Keratinocyte (primary cell): ENCODE results near the gene SIX5. TPM values are rescaled to one million over a fixed set of nuclear protein-coding genes. Genes with fewer than 3 reads are reported as not detected.

Source experiments
- DNase-seq: peaks from one replicate; pipeline ENCODE4 v3.0.0-alpha.2; 2011; ENCODE audit warnings: low read depth, missing footprints, low spot score
- FAIRE-seq: peaks from 2 replicates; lab custom pipeline; 2011; peaks lifted over from hg19 to GRCh38; lab: Jason Lieb, UNC
- H2AFZ ChIP-seq: 2 replicates; pipeline ENCODE4 v1.6.0; 2012; ENCODE audit warnings: low read length, control low read depth, inconsistent platforms; ENCODE audit not compliant: control insufficient read depth
- H3K27ac ChIP-seq: 2 replicates; pipeline ENCODE4 v1.5.1; 2011; ENCODE audit warnings: low read length; ENCODE audit not compliant: control insufficient read depth, insufficient read depth
- H3K27me3 ChIP-seq: 3 replicates; pipeline ENCODE4 v1.6.0; 2011; ENCODE audit warnings: low read length; ENCODE audit not compliant: control insufficient read depth, insufficient read depth; ENCODE audit errors: extremely low read depth
- H3K36me3 ChIP-seq, 2 experiments: 2 replicates in 1 of 2; 3 replicates in 1 of 2; pipeline ENCODE4 v1.5.1; 2011; ENCODE audit warnings: low read length in 2 of 2, mild to moderate bottlenecking in 1 of 2; ENCODE audit not compliant: control insufficient read depth in 2 of 2, insufficient read depth in 2 of 2; ENCODE audit errors: extremely low read depth in 1 of 2
- H3K4me1 ChIP-seq: 3 replicates; pipeline ENCODE4 v1.5.1; 2011; ENCODE audit warnings: low read length; ENCODE audit not compliant: control insufficient read depth, insufficient read depth; ENCODE audit errors: extremely low read depth
- H3K4me2 ChIP-seq: 3 replicates; pipeline ENCODE4 v1.6.0; 2011; ENCODE audit warnings: low read depth, low read length; ENCODE audit not compliant: control insufficient read depth, insufficient read depth; ENCODE audit errors: extremely low read depth
- H3K4me3 ChIP-seq, 3 experiments: fragments of 200-600 bp in 1 of 3; sonication (generic) in 1 of 3; 2 replicates in 2 of 3; 3 replicates in 1 of 3; pipeline ENCODE4 v1.5.1; 2011 to 2016; ENCODE audit warnings: low read length in 3 of 3, mild to moderate bottlenecking in 3 of 3, control low read depth in 2 of 3, inconsistent platforms in 1 of 3, low read depth in 1 of 3, mixed read lengths in 1 of 3, mixed run types in 1 of 3, moderate library complexity in 1 of 3; ENCODE audit not compliant: control insufficient read depth in 2 of 3, insufficient read depth in 2 of 3; ENCODE audit errors: extremely low read depth in 1 of 3
- H3K79me2 ChIP-seq: 2 replicates; pipeline ENCODE4 v1.6.0; 2012; ENCODE audit warnings: low read length; ENCODE audit not compliant: control insufficient read depth, insufficient read depth
- H3K9ac ChIP-seq: 3 replicates; pipeline ENCODE4 v1.6.0; 2011; ENCODE audit warnings: low read length; ENCODE audit not compliant: control insufficient read depth, insufficient read depth; ENCODE audit errors: extremely low read depth
- H3K9me1 ChIP-seq: 3 replicates; pipeline ENCODE4 v1.6.0; 2011; ENCODE audit warnings: low read length; ENCODE audit not compliant: control insufficient read depth, insufficient read depth; ENCODE audit errors: extremely low read depth
- H3K9me3 ChIP-seq: 2 replicates; pipeline ENCODE4 v1.5.1; 2012; ENCODE audit warnings: low read depth, low read length; ENCODE audit not compliant: control insufficient read depth
- H4K20me1 ChIP-seq: 3 replicates; pipeline ENCODE4 v1.6.0; 2011; ENCODE audit warnings: low read length; ENCODE audit not compliant: control insufficient read depth, insufficient read depth; ENCODE audit errors: extremely low read depth
- EZH2 ChIP-seq: IDR thresholded peaks from one replicate; pipeline ENCODE4 v1.6.1; 2012; ENCODE audit warnings: inconsistent platforms, mild to moderate bottlenecking, low read length, moderate library complexity
- dilution Hi-C: fragments of 300-500 bp; cut with MboI; formaldehyde crosslinking; loops from one replicate; pipeline ENCODE4 v1.7.0; 2020; ENCODE audit warnings: low sequenced_read_pairs; ENCODE audit not compliant: extremely low pct_ligation_motif_present
- polyA plus RNA-seq, 5 experiments: library from polyadenylated mRNA; depleted of rRNA in 3 of 5; stranded (reverse) in 3 of 5; stranded (forward) in 1 of 5; unstranded in 1 of 5; fragments of >200 nt; gene quantifications; 1 replicate in 1 of 5; 2 replicates in 3 of 5; 3 replicates in 1 of 5; pipeline versions ENCODE4 v1.2.1 to v1.2.3, GENCODE V29; 2011 to 2012; ENCODE audit warnings: missing spikeins in 2 of 5, low read depth in 1 of 5, low replicate concordance in 1 of 5
- TF ChIP-seq, protein P1 (sequence below), 3 experiments: IDR thresholded peaks in 1 of 3; conservative IDR thresholded peaks in 1 of 3; optimal IDR thresholded peaks in 1 of 3; 2 replicates in 2 of 3; 3 replicates in 1 of 3; pipeline versions ENCODE3 to v1.5.1; 2011; ENCODE audit warnings: low read length in 3 of 3, mild to moderate bottlenecking in 3 of 3, moderate library complexity in 2 of 3, control low read depth in 1 of 3, inconsistent platforms in 1 of 3; ENCODE audit not compliant: insufficient read depth in 2 of 3; ENCODE audit errors: extremely low read depth in 1 of 3

Gene SIX5
- polyA plus RNA-seq, 1 donor (not counting 4 experiments of a cell fraction or from before 2014, with no cell fraction given), result 1.3 TPM

DNA sequence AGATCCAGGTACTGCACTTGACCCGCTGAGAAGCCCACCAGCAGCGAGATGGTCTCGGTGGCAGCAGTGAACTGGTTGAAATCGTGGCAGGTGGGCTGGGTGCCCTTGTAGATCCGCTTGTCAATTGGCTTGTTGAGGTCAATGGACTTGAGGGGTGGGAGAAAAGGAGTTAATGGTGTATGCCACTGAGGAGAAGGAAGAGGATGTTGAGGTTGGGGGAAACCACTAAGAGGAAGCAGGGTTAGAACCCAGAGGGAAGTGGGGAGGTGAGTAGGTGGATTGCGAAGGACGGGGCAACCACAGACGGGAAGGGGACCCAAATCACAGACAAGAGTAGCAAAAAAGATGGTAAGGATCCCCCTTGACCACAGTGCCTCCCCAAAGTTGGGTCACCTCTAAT, 21.9 kb upstream of the SIX5 start:
- dilution Hi-C loops, result no loop called here
- H3K9ac ChIP-seq, result no peak overlapping the region
- H3K4me3 ChIP-seq, result no peak overlapping the region

DNA sequence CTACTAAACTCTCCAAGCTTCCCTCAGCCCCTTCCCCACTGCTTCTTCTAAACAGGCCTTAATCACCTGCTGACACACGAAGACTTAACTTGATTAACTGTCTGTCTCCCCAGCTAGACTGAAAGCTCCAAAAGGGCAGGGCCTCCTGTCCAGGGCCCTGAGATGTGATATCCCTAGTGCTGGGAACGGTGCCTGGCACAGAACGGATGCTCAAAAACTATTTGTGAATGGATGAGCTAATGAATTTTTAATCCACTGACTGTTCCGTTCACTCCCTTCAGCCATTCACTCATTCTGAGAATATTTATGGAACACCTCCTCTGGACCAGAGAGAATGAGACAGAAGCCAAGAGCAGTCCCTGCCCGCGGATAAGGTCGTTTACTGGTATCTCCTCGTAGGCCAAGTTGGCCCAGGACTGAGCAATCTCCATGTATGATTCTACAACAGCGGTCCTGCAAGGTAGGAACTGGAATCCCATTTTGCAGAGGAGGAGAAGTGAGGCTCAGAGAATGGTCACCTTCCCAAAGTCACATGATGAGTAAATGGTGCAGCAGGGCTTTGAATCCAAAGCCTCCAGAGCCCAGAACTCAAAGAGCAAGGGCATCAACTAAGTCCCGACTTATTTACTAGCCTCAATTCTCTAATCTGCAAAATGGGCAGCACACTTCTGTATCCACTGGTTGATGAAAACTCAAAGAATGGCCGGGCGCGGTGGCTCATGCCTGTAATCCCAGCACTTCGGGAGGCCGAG, 20.2 kb upstream of the SIX5 start:
- Histone ChIP-seq H4K20me1 (peaks cover 4% of the 10 kb centered on the region), H3K9me1 (no peaks in the 10 kb centered on the region), H3K27me3 (no peaks in the 10 kb centered on the region), H3K9ac (no peak overlapping the region), H3K27ac (no peak overlapping the region), H2AFZ (no peak overlapping the region), H3K4me2 (no peak overlapping the region), H3K4me1 (peaks cover 9% of the 10 kb centered on the region), H3K79me2 (peaks cover 19% of the 10 kb centered on the region), H3K36me3 (peaks cover 8 to 42% of the 10 kb centered on the region in 2 experiments), H3K4me3 (no peak overlapping the region), H3K9me3 (no peaks in the 10 kb centered on the region)
- no peak for DNase-seq
- dilution Hi-C loops, result no loop called here
- no peak for FAIRE-seq
- TF ChIP-seq, protein P1, sequence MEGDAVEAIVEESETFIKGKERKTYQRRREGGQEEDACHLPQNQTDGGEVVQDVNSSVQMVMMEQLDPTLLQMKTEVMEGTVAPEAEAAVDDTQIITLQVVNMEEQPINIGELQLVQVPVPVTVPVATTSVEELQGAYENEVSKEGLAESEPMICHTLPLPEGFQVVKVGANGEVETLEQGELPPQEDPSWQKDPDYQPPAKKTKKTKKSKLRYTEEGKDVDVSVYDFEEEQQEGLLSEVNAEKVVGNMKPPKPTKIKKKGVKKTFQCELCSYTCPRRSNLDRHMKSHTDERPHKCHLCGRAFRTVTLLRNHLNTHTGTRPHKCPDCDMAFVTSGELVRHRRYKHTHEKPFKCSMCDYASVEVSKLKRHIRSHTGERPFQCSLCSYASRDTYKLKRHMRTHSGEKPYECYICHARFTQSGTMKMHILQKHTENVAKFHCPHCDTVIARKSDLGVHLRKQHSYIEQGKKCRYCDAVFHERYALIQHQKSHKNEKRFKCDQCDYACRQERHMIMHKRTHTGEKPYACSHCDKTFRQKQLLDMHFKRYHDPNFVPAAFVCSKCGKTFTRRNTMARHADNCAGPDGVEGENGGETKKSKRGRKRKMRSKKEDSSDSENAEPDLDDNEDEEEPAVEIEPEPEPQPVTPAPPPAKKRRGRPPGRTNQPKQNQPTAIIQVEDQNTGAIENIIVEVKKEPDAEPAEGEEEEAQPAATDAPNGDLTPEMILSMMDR (optimal IDR thresholded peaks at IDR 0.05 in 1 of 3, IDR thresholded peaks at IDR 0.05 in 1 of 3, conservative IDR thresholded peaks at IDR 0.05 in 1 of 3; ENCODE audit: extremely low read depth in 1 of 3, insufficient read depth in 2 of 3, low read length in 3 of 3), result no peak
- no peak for TF ChIP-seq EZH2

More for the DNA sequence above, 21.9 kb upstream of the SIX5 start:
- Histone ChIP-seq H3K36me3 (peaks cover 4 to 33% of the 10 kb centered on the region in 2 experiments), H3K27ac (no peak overlapping the region), H3K4me2 (peak overlapping the region; percentile 88), H3K9me3 (no peaks in the 10 kb centered on the region), H3K27me3 (no peaks in the 10 kb centered on the region), H3K4me1 (peaks cover 9% of the 10 kb centered on the region), H4K20me1 (no peaks in the 10 kb centered on the region), H2AFZ (no peak overlapping the region), H3K79me2 (peaks cover 19% of the 10 kb centered on the region), H3K9me1 (no peaks in the 10 kb centered on the region)
- FAIRE-seq, result no peak
- TF ChIP-seq EZH2, result no peak
- TF ChIP-seq, protein P1 (optimal IDR thresholded peaks at IDR 0.05 in 1 of 3, IDR thresholded peaks at IDR 0.05 in 1 of 3, conservative IDR thresholded peaks at IDR 0.05 in 1 of 3; ENCODE audit: extremely low read depth in 1 of 3, insufficient read depth in 2 of 3, low read length in 3 of 3), result no peak
- no peak for DNase-seq
